Endothelial cell of umbilical vein (primary cell): ENCODE measurements around the gene FMN1. TPM values are rescaled to one million over a fixed set of nuclear protein-coding genes. Genes with fewer than 3 reads are reported as not detected.

ENCODE experiments used
- BruUV-seq: library from RNA; stranded (reverse); fragments of 400-500 nt; replicated peaks from 2 replicates; lab custom pipeline; 2021; lab: Mats Ljungman, UMichigan
- CTCF ChIA-PET: fragments of 300-600, 350-600 bp; sonication (Branson Sonifier 250); formaldehyde crosslinking; loops from one replicate; lab custom pipeline; 2021; ENCODE audit warnings: antibody characterized with exemption, inconsistent platforms; lab: Charles Lee
- POLR2A ChIA-PET: fragments of 300-600, 350-600 bp; sonication (Branson Sonifier 250); formaldehyde crosslinking; loops from one replicate; lab custom pipeline; 2021; ENCODE audit warnings: antibody characterized with exemption, inconsistent platforms; lab: Charles Lee
- DNase-seq: peaks from one replicate; pipeline ENCODE4 v3.0.0-alpha.2; 2011; ENCODE audit warnings: low read depth, low spot score
- FAIRE-seq: peaks from 2 replicates; lab custom pipeline; 2011; peaks lifted over from hg19 to GRCh38; lab: Jason Lieb, UNC
- H2AFZ ChIP-seq: 2 replicates; pipeline ENCODE4 v1.6.0; 2012; ENCODE audit warnings: low read depth, low read length, control low read depth, inconsistent platforms
- H3K27ac ChIP-seq: 2 replicates; pipeline ENCODE4 v1.5.1; 2011; ENCODE audit warnings: low read depth, mild to moderate bottlenecking, control low read depth, low read length, moderate library complexity; ENCODE audit not compliant: insufficient read depth
- H3K27me3 ChIP-seq, 2 experiments: 2 replicates each; pipeline versions ENCODE4 v1.6.0 to v1.6.1; 2011; ENCODE audit warnings: low read length in 2 of 2, mixed read lengths in 1 of 2; ENCODE audit not compliant: control insufficient read depth in 2 of 2, insufficient read depth in 2 of 2
- H3K36me3 ChIP-seq, 2 experiments: 2 replicates in 1 of 2; 3 replicates in 1 of 2; pipeline ENCODE4 v1.5.1; 2011; ENCODE audit warnings: low read length in 2 of 2, mild to moderate bottlenecking in 1 of 2, moderate library complexity in 1 of 2; ENCODE audit not compliant: control insufficient read depth in 2 of 2, insufficient read depth in 2 of 2; ENCODE audit errors: extremely low read depth in 1 of 2
- H3K4me1 ChIP-seq: 3 replicates; pipeline ENCODE4 v1.5.1; 2011; ENCODE audit warnings: mild to moderate bottlenecking, low read length; ENCODE audit not compliant: control insufficient read depth, insufficient read depth; ENCODE audit errors: extremely low read depth
- H3K4me2 ChIP-seq: 2 replicates; pipeline ENCODE4 v1.6.1; 2011; ENCODE audit warnings: low read length, control low read depth, mixed read lengths; ENCODE audit not compliant: insufficient read depth
- H3K4me3 ChIP-seq, 3 experiments: fragments of 200-600 bp in 1 of 3; sonication (generic), shearing (Covaris generic) in 1 of 3; replicated peaks in 1 of 3; 2 replicates each; pipeline ENCODE4 v1.5.1; 2011 to 2016; ENCODE audit warnings: control low read depth in 3 of 3, low read length in 3 of 3, mild to moderate bottlenecking in 2 of 3, inconsistent platforms in 1 of 3, low read depth in 1 of 3, moderate library complexity in 1 of 3; ENCODE audit not compliant: insufficient read depth in 1 of 3
- H3K79me2 ChIP-seq: 2 replicates; pipeline ENCODE4 v1.6.0; 2012; ENCODE audit warnings: low read length, inconsistent platforms; ENCODE audit not compliant: control insufficient read depth, insufficient read depth
- H3K9ac ChIP-seq: replicated peaks from 2 replicates; pipeline ENCODE3; 2011; ENCODE audit warnings: low read length, control low read depth; ENCODE audit not compliant: insufficient read depth; ENCODE audit errors: extremely low read depth
- H3K9me1 ChIP-seq: replicated peaks from 3 replicates; pipeline ENCODE4 v1.6.0; 2011; ENCODE audit warnings: mild to moderate bottlenecking, low read length; ENCODE audit not compliant: control insufficient read depth, insufficient read depth; ENCODE audit errors: extremely low read depth
- H3K9me3 ChIP-seq: replicated peaks from 2 replicates; pipeline ENCODE4 v1.5.1; 2012; ENCODE audit warnings: low read length, inconsistent platforms; ENCODE audit not compliant: control insufficient read depth, insufficient read depth
- H4K20me1 ChIP-seq: replicated peaks from 2 replicates; pipeline ENCODE3; 2011; ENCODE audit warnings: mild to moderate bottlenecking, low read length; ENCODE audit not compliant: control insufficient read depth, insufficient read depth; ENCODE audit errors: extremely low read depth
- CTCF ChIP-seq, 2 donors: IDR thresholded peaks; 1 replicate in 1 of 2; 2 replicates in 1 of 2; pipeline ENCODE4 v1.5.1; 2011; ENCODE audit warnings: low read length in 2 of 2, mild to moderate bottlenecking in 2 of 2, moderate library complexity in 2 of 2, control low read depth in 1 of 2, inconsistent platforms in 1 of 2, low read depth in 1 of 2; ENCODE audit not compliant: insufficient read depth in 1 of 2; ENCODE audit errors: extremely low read depth in 1 of 2
- EZH2 ChIP-seq: IDR thresholded peaks from 2 replicates; pipeline ENCODE4 v1.6.1; 2012; ENCODE audit warnings: borderline replicate concordance, low read depth, mild to moderate bottlenecking, moderate library complexity, low read length, inconsistent platforms; ENCODE audit not compliant: severe bottlenecking
- FOS ChIP-seq: IDR thresholded peaks from 2 replicates; pipeline ENCODE4 v1.6.1; 2011; ENCODE audit warnings: mild to moderate bottlenecking, low read length, moderate library complexity, borderline replicate concordance; ENCODE audit not compliant: insufficient read depth
- GATA2 ChIP-seq: IDR thresholded peaks from 2 replicates; pipeline ENCODE4 v1.7.0; 2011; ENCODE audit warnings: low read depth, mild to moderate bottlenecking, moderate library complexity, mixed read lengths, low read length; ENCODE audit not compliant: insufficient read length, insufficient read depth
- JUN ChIP-seq: IDR thresholded peaks from 2 replicates; pipeline ENCODE4 v1.6.1; 2011; ENCODE audit warnings: borderline replicate concordance, low read depth; ENCODE audit not compliant: insufficient read length, insufficient read depth
- MYC ChIP-seq: IDR thresholded peaks from one replicate; pipeline ENCODE4 v1.6.1; 2011; ENCODE audit warnings: mild to moderate bottlenecking, low read depth, low read length
- POLR2A ChIP-seq: IDR thresholded peaks from 2 replicates; pipeline ENCODE4 v1.6.1; 2012; ENCODE audit warnings: low read depth, mild to moderate bottlenecking, control low read depth, low read length
- POLR2AphosphoS5 ChIP-seq: IDR thresholded peaks from 2 replicates; pipeline ENCODE4 v1.6.1; 2012; ENCODE audit warnings: low read depth, mild to moderate bottlenecking, control low read depth, low read length, moderate library complexity; ENCODE audit not compliant: insufficient read depth
- dilution Hi-C: fragments of 300-500 bp; cut with MboI; formaldehyde crosslinking; loops from one replicate; pipeline ENCODE4 v1.15.0; 2019; ENCODE audit warnings: low sequenced_read_pairs; ENCODE audit not compliant: extremely low pct_ligation_motif_present
- intact Hi-C: fragments of 100-400 bp; cut with micrococcal nuclease; formaldehyde crosslinking; loops from one replicate; pipeline ENCODE4 v1.10.0; 2022
- polyA plus RNA-seq, 4 experiments: library from polyadenylated mRNA; depleted of rRNA in 3 of 4; stranded (reverse) in 3 of 4; unstranded in 1 of 4; fragments of >200 nt; gene quantifications; 2 replicates each; pipeline versions ENCODE4 v1.2.1 to v1.2.3, GENCODE V29; 2011 to 2012; ENCODE audit warnings: missing spikeins in 1 of 4
- total RNA-seq: library from RNA; stranded (reverse); gene quantifications from 2 replicates; pipeline ENCODE4 v1.2.3, GENCODE V29; 2021
- TF ChIP-seq, protein P1 (sequence below): IDR thresholded peaks from 2 replicates; pipeline ENCODE4 v1.6.1; 2011; ENCODE audit not compliant: insufficient read depth, insufficient read length

Gene FMN1
- total and polyA plus RNA-seq, 2 donors (not counting 3 experiments of a cell fraction or from before 2014, with no cell fraction given) = 0.01 to 0.29 TPM

DNA sequence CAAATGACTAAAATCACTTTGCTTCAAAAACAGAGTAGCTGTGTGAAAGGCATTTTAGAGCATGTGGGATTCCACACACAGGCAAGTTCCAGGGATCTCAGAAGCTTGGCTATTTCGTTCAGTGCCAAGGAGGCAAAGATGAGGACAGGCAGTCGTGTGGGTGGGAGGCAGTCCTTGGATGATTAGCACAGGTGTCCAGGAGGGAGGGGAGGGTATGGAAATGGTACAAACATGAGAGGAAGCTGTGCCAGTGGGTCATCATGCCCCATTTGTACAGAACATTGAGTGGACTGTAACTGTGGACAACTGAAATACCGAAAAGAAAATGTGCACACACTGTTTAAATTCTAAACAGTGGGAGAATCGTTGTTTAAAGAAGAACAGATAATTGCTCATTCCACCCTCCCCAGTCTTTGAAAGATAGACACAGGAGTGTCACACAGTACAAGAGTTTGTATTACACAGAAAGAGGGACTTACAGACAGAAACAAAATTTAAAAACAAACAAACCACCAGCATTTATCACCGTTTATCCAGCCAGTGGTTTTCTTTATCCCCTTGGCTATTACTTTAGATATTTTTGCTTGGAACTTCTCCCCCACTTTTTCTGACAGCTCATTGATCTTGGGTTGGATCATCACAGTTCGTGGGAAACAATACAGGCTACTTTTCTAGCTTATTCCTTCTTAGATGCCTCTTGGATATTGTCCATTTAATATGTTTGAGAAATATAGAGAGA is 353.8 kb downstream of the FMN1 start:
- Histone ChIP-seq H3K4me3 (no peak overlapping the region), H3K9me1 (no peaks in the 10 kb centered on the region), H3K4me1 (peaks cover 9% of the 10 kb centered on the region), H3K27ac (no peak overlapping the region), H3K36me3 (no peaks in the 10 kb centered on the region), H3K27me3 (no peaks in the 10 kb centered on the region), H3K9me3 (no peaks in the 10 kb centered on the region), H3K4me2 (no peak overlapping the region), H3K9ac (no peak overlapping the region), H2AFZ (no peak overlapping the region), H4K20me1 (no peaks in the 10 kb centered on the region), H3K79me2 (no peaks in the 10 kb centered on the region)
- POLR2A ChIA-PET = no interaction called here
- BruUV-seq = no TSS peak
- dilution Hi-C loops (no loop called here), intact Hi-C loops (loop anchor here (10.0 kb wide), 1 partner anchor 154 kb away; no protein-coding TSS in a partner anchor)
- TF ChIP-seq MYC = no peak
- no peak for TF ChIP-seq POLR2A
- no peak for TF ChIP-seq CTCF (IDR thresholded peaks at IDR 0.05; ENCODE audit: extremely low read depth in 1 of 2, insufficient read depth in 1 of 2, low read depth in 1 of 2, low read length in 2 of 2)
- TF ChIP-seq JUN = no peak
- TF ChIP-seq, protein P1, sequence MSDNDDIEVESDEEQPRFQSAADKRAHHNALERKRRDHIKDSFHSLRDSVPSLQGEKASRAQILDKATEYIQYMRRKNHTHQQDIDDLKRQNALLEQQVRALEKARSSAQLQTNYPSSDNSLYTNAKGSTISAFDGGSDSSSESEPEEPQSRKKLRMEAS = no peak
- TF ChIP-seq FOS = no peak
- TF ChIP-seq GATA2 = no peak
- no peak for TF ChIP-seq EZH2
- TF ChIP-seq POLR2AphosphoS5 = no peak
- CTCF ChIA-PET = interaction anchor here (0.7 to 3.8 kb wide), 7 partner anchors 11 to 191 kb away, joined by 3 to 35 read pairs (median 7); no protein-coding TSS in a partner anchor
- no peak for DNase-seq
- FAIRE-seq = no peak
